ENCODE measurements around the gene PLXNA3. TPM values are rescaled to one million over a fixed set of nuclear protein-coding genes. Genes with fewer than 3 reads are reported as not detected.

Gene PLXNA3
- polyA plus RNA-seq, 10 donors = 29.4 to 55.6 (median 33.2) TPM

DNA sequence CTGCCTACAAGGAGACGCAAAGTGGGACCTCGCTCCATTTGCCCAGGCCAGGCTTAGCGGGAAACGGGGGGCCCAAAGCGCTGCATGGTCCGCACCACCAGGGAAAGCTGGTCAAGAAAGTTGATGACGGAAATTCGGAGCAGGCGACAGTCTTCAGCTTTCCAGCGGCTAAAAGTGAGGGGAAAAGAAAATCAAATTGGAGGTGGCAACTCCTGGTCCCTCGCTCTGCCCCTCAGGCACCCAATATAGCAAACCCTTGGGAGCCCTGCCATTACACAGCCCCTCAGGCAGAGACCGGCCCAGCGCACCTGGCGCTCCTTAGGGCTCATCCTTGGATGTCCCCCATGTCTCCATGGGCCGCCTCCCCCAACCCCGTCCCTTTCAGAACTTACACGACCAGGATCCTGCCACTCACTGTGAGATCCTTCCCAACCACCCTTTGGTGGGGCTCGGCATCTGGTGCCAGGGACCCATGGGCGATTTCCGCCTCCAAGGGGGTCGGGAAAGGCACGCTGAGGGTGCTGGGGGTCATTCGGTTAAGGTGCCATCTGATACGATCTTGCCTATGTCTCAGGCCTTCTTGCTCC is 19.9 kb downstream of the PLXNA3 start:
- no peak for DNase-seq

DNA sequence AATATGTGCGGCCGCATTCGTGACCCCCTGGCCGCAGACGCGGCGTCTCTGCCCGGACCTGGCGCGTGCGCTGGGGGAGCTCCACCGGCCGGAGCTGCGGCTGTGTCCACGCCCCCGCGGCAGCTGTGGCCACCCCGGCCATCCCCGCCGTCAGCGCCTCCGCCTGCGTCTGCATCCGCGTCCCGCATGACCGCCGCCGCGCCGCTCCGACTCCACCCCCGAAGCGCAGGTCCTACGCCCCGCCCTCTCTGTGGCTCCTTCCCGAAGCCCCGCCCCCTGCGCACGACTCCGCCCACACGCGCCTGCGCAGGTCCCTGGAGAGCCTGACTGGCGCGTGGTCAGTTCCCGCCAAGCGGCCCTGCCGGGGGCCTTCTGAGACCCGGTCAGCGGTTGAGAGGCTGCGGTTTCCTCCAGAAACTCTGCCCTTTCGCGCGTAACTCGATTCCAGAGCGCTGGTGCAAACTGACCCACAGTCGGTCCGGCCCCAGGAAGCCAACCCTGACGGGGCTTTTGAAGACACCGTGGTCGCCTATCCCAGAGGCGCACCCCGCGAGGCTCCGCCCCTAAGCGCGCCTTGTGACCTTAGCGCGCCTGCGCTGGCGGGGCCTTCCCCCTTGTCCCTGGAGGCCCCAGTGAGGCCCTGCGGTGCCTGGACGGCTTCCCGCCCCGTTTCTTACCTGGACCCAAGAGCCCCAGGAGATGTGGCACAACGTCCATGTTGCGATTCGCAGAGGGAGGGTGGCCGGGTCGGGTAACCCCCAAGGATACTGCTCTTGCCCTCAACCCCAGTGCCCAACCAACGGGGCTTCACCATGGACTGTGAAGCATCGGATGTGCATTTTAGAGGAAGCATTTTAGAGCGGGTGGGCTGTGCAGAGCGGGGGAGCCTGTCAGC is 20.9 kb downstream of the PLXNA3 start, which contains the start of gene LAGE3:
TSS of gene LAGE3 (minus strand) at position 554 of the 895 bp plus-strand sequence. CDS start at position 188, 366 bp downstream.
- peak; percentile 79 to 94 (median 89) for DNase-seq

DNA sequence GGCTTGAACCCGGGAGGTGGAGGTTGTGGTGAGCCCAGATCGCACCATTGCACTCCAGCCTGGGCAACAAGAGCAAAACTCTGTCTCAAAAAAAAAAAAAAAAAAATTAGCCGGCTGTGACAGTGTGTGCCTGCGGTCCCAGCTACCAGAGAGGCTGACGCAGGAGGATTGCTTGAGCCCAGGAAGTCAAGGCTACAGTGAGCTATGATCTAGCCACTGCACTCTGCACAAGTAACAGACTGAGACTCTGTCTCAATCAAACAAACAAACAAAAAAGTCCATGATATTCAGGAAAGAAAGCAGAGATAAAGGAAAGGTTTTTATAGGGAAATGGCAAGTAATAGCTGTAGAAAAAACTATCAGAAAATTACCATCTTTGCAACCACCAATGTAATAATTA is 23.1 kb downstream of the PLXNA3 start:
- no peak for DNase-seq

DNA sequence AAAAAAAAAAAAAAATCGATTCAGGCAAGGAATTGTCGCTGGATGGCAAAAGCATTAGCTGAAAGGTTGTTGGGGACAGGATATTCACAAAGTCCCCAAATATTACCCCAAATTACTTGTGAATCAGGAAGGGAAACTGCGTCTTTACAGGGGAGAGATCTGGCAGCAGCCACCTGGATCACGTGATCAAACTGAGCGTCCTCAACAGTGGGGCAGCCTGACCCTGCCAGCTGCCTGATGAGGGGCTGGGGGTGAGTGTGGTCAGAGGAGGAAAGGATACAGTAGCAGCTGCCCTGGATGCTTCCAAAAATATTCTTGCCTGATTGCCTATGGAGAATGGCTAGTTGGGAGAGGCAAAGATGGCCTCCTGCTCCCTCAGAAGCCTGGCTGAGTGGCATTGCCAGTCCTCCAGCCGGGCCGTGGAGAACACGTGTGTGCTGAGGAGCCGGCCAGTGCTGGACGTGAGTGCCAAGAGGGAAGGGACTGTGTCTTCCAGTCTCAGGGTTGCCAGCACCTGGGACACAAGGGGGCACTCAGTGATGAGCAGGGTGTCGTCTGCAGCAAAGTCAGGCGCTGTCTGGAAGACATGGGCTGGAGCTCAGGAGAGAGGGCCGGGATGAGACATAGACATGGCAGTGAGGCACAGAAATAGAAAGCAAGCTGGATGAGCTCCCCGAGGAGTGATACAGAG is 24.0 kb downstream of the PLXNA3 start:
- DNase-seq = no peak

DNA sequence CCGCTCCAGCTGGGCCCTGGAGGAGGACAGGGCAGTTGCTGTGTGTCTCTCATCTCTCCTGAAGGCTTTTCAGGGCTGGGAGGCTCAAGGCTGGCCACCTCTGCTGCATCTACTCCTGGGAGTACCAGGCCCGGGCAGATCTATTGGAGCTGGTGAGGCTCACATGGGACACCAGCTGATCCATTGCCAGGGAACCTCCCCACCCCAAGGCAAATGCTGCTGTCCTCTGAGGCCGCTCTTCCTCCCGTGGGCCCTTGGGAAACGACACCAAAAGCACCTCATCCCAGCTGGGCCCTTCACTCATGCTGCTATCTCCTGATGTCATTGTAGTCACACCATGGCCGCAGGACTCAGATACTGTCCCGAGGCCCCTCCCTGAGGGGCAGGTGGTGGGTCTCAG is 24.7 kb downstream of the PLXNA3 start:
- DNase-seq = no peak

DNA sequence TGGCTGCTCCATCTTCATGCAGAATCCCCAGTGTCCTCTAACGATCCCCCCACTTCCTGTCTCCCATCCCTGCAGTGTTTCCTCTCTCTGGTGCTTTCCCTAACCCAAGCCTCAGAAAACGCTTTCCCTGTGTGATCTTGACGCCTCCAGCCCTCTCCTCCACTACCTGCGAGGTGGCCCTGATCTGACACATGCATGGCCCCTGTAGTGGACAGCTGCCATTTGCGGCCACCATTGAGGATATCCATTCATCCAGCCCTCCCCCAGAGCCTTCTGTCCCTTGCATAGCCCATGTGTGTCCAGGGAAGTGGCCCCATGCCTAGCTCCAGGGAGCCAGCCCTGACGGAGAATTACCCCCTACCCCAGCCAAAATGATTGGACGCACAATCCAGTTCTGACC is 25.2 kb downstream of the PLXNA3 start:
- DNase-seq = no peak

DNA sequence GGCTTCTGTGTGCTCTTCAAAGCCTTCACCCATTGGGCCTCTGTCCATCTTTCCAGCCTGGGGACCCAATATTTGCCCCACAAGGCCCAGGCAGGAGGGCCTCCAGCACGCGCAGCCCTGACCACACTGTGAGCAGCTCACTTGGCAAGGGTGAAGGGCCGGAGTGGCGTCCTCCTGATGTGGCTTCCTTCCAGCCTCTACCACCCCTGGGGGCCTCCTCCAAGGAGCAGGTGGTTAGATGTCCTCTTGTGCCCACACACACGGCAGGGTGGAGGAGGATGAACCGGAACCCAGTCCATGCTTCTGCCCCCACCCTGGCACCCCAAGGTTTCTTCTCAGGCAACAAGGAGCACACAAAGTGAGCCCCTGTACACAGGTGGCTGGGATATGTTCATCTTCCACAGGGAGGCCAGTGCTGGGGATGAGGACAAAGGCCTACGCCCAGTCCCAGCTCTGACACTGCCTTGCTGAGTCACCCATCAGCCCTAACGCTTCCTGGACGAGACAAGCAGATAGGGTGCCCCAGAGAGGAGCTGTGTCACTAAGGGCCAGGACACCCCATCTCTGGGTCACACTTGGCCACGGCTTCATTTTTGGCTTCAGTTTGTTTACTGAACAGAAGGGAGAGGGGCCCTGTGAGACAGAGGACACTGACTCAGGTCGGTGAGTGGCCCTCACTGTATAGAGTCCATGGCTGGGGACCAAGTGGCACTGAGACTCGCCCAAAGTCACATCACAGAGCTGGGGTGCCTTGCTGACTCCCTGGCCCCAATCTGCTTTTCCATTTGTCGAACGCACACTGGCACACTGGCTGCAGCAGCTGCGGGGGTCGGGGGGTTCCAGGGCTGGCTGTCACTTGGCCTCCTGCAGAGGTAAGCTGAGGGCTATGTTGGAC is 26.4 kb downstream of the PLXNA3 start:
- DNase-seq = no peak

DNA sequence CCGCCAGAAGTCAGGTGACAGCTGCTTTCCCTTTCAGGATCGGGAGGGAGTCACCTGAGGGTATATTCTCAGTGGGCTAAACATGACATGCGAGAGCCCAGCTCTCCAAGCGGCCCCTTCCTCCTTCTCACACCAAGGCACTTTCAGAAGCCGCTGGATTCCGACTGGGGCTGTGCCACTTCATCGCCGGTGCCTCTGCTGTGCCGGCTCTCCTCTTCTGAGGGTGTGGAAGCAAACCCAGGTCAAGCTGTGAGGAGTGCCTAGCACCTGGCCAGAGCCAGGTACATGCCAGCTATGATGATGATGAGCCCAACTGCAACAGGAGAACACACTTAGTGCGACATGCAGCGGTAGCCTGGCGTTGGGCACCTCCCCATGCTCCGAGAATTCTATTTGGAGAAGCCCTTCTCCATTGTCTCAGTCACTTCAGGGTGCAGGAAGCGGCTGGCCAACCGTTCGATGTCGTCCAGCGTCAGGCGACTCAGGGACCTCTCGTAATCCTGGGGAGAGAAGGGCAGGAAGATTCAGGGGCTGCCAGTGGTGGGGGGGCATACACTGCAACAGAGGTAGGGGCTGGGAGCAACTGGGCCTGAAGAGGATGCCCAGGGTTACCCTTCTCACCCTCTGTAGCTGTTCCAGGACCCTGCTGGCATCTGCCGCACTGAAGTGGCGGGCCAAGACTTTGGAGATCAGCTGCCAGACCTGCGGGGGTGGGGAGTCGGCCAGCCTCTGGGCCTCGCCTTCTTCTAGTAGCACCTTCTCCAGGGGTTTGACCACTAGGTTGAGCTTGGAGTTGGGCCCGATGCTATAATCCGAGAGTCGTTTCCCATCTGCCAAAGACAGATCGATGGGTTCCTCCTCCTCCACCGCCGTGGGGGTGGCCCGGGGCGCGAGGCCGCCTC is 27.3 kb downstream of the PLXNA3 start:
- DNase-seq = peak in 1 of 3 donors; percentile 21

DNA sequence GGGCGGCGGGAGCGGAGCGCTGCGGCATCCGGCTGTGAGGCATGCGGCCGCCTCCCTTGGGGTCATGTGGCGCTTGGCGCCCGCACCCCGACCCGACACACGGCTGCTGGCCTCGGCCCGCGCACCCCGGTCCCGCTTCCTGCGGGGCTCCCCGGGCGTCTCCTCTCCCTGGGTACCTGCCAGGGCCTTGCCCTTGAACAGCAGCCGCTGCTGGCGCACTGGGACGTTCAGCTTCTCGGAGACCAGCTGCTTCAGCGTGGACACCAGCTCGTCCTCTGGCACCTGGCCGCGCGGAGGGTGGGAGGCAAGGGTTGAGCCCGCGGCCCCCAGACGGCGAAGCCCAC is 27.9 kb downstream of the PLXNA3 start:
- peak in 1 of 3 donors; percentile 50 for DNase-seq

DNA sequence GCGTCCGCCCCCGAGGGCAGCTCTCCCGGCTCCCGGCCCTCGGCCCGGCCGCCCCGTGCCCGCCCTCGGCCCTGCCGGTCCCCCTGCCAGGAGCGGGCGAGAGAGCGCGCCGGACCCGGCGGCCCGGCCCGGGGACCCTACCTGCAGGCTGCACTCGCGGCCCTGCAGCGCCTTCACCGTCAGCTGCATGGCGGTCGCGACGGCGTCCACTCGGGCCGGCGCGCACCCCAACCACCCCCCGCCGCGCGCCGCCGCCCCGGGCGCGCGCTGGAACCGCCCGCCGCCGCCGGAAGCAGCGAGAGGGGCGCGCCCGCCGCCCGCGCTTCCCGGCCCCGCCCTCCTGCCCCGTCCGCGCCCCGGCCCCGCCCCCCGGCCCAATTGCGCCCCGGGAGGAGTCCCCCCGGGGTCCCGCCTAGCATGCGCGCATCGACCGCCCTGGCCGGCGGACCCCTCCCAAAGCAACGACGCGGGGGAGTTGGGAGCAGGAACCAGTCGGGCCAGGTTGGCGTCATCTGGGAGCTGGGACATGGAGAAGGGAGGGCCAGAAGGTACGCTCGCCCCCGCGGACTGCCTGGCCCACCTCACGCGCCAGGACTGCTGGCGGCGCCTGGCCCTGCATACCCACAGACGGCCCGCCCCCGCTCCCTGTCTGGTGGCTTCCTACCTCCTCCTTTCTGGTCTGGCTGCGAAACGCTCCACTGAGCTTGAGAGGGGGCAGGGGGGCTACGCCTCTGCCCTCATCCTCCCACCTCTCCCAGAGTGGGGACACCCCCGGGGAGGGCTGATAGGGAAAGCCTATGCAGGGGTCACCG is 28.5 kb downstream of the PLXNA3 start, which contains the start of gene UBL4A:
TSS of gene UBL4A (minus strand) at position 220 of the 812 bp plus-strand sequence. CDS start at position 189, 31 bp downstream.
- peak in 1 of 3 donors; percentile 57 for DNase-seq

DNA sequence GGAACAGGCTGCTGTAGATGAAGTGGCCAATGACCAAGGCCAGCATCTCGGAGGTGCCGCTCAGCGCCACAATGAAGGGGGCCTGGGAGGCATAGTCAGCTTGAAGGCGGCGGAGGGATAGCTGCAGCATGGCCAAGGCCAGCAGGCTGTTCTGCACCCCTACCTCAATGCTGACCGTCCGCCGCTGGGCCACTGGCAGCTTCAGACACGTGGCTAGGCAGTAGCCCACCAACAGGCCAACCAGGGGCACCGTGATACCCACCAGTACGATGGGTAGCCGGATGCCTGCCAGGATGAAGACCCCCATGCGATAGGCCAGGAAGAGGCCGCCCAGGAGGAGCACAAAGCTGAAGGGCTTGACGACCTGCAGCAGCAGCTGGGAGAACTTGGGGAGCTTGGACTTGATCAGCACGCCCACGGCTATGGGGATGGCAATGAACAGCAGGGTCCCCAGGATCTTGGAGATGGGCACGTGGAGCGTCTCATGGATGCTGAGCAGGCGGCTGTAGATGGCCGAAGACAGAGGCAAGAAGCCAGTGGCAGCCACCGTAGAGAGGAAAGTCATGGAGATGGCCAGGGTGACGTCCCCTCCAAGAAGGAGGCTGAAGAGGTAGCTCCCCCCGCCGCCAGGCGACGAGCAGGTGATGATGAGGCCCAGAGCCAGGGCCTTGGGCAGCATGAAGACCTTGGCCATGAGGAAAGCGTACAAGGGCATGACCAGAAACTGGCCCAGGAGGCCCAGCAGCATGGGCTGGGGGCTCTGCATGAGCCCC is 29.6 kb downstream of the PLXNA3 start:
- no peak for DNase-seq

DNA sequence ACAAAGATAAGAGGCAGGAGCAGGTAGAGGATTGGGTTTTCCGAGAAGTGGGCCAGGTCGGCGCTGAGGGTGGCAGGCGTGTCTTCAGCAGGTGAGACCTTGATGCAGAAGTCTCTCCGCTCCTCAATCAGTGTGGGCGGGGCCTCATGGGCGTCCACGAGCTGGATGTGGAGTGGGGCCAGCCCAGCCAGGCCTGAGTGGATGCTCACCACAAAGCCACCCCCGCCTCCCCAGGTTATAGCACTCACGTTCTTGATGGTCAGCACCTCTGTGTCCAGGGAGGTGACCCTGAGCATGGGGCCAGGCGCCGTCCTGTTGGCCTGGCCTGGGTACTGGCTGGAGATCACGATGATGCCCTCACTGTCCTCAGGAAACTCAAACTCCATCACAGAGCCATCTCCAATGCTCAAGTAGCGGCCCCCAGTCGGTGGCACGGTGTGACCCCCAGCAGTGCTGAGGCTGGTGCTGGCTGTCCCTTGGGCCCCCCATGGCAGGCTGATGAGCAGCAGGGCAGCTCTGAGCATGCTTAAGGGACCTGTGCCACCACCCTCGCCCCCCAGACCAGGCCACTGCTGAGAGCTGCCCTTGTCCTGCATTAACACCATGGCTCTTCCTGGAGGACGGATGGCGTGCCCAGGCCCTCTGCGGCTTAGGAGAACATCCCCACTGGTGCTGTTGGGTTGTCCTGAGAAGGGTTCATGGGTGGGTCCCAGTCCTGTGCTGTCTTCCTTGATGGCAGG is 30.4 kb downstream of the PLXNA3 start:
- DNase-seq = no peak

DNA sequence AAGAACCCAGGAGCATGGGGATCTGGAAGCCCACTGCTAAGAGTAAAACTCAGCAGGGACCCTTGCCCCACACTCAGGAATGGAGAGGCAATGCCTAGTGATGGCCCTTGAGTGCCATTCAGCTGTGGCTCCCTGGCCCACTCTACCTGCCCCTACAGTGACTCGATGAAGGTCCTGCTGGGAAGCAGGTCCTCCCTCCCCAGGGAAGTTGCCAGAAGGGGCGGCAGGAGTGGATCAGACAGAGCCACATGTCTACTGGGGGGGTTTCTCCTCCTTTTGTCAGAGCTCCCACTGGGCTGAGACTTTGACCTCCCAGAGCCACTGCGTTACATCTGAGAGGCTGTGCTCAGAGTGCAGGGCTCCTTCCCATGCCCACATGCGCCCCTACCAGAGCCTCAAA is 31.1 kb downstream of the PLXNA3 start:
- DNase-seq = no peak

DNA sequence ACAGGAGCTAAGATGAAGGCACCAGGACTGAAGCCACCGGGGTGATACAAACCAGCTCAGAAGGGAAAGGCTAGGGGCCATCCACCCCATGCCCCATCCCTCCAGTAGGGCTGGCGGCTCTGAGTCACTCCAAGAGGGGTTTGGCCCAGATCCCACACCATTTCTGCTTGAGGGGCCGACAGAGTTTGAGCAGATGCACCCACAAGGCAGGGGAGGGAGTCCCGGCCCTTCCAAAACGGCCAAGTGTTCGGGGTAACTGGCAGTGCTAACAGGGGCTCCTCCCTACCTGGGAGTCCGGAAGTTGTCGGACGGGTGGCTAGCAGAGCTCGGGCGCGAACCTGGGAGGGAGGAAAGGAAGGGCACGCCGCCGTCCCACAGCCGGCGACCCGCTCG is 31.9 kb downstream of the PLXNA3 start:
- DNase-seq = peak in 1 of 3 donors; percentile 56

DNA sequence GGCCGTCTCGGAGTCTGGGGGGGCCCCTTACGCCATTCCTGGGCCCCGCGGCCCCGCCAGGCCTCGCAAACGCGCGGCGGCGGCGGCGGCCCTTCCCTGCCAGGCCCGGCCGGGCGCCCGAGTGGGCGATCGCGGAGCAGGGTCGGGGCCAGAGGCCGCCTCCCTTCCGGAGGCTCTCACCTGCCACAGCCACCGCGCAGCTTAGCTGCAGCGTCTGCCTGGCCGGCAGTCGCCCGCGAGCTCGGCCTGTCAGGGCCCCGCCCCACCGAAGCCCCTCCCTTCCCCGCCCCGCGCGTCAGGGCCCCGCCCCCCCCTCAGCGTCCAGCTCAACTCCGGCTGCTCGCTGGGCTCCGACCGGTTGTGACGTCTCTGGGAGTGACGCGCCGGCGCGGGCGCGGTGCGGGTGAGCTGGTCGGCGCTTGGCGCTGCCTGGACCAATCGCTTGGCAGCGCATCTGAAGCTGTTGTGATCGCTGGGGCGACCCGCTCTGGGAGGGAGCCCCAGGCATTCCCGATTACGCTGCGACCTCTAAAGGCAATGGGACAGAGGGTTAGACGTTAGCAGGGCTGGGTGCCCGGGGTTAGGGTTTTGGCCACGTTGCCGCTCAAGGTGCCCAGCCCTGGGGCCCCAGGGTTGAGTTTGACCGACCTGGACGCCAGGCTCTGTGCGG is 32.5 kb downstream of the PLXNA3 start, which contains the start of gene SLC10A3:
TSS of gene SLC10A3 (minus strand) at position 216 of the 670 bp plus-strand sequence. CDS start 1,689 bp downstream, outside the sequence.
- DNase-seq = peak; percentile 91 to 94 (median 92)

DNA sequence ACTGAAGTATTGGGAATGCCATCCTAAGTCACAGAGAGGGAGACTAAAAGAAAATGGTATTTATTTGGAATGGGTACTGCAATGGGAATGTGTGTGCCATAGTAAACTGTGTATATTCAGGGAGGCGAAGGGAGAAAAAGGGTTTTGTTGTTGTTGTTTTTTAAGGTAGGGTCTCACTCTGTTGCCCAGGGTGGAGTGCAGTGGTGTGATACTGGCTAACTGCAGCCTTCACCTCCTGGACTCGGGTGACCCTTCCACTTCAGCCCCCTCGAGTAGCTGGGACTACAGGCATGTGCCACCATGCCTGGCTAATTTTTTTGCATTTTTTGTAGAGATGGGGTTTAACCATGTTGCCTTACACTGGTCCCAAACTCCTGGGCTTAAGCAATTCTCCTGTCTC is 36.6 kb downstream of the PLXNA3 start:
- no peak for DNase-seq

DNA sequence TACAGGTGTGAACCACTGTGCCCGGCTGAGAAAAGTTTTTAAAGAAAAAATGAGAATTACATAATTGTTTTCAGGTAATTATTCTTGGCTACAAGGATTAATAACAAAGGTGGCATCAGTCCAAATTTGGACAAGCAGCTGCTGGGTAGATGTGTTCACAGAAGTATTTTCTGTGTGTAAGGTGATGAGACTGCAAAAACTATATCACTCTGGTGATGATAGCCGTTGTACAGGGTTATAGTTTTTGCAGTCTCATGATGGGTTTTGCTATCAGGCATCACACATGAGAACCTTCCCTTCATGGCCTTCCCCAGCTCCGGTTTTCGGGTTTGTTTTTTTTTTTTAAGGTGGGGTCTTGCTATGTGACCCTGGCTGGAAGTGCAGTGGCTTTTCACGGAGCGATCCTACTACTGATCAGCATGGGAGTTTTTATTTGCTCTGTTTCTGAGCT is 37.4 kb downstream of the PLXNA3 start:
- no peak for DNase-seq

Measured in muscle of back (tissue), 11 donors.